Measurements from ENCODE around the gene IBTK.

GRCh38 chr6:82144007-82144851, 103.3 kb downstream of the IBTK start:
- no peak for TF ChIP-seq RAD21 (IDR thresholded peaks at IDR 0.05 in 1 of 2, conservative IDR thresholded peaks at IDR 0.05 in 1 of 2; ENCODE audit: low read depth in 2 of 2, low read length in 2 of 2)
- no peak for TF ChIP-seq JUN (IDR thresholded peaks at IDR 0.05; ENCODE audit: low read depth, low read length)
- no peak for TF ChIP-seq CTCF (IDR thresholded peaks at IDR 0.05; ENCODE audit: control extremely low read depth in 1 of 3, insufficient read depth in 1 of 3, low read depth in 1 of 3, low read length in 3 of 3)
- TF ChIP-seq ZNF274 (IDR thresholded peaks at IDR 0.05; ENCODE audit: borderline replicate concordance, extremely low read depth, low read length): no peak
- no peak for TF ChIP-seq HDAC6 (IDR thresholded peaks at IDR 0.05; ENCODE audit: low read depth, low read length)

All from H1 (cell line).